ENCODE results near the gene IKZF5.
A peak's percentile ranks its signal among the peaks of the same experiment; 100 is the strongest.

Gene IKZF5

DNA sequence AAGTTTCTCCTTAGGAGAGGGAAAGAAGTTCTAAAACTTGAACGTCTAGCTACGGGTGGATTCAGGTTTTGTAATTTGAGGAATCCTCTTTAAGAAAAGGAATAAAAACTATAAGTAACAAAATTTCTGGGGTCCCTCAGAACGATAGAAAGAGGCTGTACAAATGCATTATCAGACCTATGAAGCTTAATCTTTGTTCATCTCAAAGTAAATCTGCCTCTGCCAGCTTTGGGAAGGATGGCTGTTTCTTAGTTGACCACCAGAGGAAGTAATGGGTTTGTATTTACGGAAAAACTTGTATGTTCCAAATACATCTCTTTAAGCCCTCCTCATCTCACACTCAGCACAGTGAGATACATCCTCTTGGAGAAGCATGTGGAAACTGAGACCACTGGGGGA lies 27.5 kb downstream of the IKZF5 start:
- peak; percentile 16 for DNase-seq (ENCODE audit: low read depth, low spot score)

DNA sequence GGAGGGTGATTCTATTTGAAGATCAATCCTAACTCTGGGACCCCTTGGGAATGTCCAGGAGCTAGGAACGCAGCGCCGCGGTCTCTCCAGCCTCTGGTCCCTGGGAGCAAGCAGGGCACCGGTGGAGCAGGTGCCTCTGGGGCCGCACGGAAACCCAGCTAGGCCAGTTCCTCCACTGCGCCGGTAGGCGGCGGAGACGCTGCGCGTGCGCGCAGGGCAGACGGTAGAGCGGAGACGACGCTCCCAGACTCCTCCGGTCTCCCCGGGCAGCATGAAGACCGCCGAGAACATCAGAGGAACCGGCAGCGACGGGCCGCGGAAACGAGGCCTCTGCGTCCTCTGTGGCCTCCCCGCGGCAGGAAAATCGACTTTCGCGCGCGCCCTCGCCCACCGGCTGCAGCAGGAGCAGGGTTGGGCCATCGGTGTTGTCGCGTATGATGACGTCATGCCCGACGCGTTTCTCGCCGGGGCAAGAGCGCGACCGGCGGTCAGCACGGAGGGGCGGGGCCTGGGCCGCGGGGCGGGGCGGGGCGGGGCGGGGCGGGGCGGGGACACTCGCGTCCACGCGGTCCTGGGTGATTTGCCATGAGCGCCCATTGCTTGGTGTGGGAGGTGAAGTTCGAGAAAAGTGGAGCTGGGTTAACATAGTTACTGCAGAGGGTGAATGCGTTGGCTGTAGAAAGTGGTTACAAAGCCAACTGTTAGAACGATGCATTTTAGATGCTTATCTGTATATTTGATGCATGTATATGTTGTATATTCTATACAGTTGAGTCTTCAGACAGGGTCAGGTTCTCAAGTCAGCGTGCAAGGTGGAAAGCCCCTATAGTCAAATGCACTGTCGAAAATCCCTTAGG lies 28.2 kb downstream of the IKZF5 start, which contains the start of gene PSTK:
TSS of gene PSTK (plus strand) at position 193 of the 857 bp plus-strand sequence. CDS start at position 272, 79 bp downstream.
- DNase-seq (ENCODE audit: low read depth, low spot score), result peak; percentile 96

DNA sequence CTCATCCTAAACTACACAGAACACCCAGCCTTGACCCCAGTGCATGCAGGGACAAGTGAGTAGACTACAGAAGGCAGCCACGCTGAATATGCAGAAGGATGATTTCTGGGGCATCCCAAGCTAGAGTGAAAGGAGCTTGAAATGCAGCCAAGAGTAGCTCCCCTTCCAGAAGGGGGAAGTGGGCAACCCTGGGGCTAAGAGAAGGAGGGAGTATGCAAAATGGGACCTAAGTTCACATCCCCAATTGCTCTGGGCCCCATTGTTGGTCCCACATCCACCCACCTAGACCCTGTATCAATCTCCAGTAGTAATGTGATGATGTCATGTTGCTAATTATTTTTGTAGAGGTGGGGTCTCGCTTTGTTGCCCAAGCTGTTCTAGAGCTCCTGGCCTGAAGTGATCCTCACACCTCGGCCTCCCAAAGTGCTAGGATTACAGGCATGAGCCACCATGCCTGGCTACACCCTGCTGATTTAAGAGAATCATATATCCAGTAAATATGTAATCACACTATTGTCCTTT lies 34.0 kb downstream of the IKZF5 start:
- DNase-seq (ENCODE audit: low read depth, low spot score), result no peak

DNA sequence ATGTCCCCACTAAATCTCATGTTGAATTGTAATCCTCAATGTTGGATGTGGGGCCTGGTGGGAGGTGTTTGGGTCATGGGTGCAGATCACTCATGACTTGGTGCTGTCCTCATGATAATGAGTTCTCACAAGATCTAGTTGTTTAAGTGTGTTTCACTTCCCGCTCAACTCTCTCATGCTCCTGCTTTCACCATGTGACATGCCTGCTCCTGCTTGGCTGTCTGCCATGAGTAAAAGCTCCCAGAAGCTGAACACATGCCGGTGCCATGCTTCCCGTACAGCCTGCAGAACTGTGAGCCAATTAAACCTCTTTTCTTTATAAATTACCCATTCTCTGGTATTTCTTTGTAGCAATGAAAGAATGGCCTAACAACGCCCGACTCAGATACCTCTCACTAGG lies 34.6 kb downstream of the IKZF5 start:
- DNase-seq (ENCODE audit: low read depth, low spot score), result no peak

DNA sequence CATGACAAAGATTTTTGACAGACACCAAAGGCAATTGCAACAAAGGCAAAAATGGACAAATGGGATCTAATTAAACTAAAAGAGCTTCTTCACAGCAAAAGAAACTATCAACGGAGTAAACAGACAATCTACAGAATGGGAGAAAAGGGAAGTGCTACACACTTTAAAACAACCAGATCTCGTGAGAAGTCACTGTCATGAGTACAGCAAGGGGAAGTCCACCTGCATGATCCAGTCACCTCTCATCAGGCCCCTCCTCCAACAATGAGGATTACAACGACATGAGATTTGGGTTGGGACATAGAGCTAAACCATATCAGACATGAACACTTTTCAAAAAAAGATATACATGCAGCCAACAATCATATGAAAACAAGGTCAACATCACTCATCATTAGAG lies 39.9 kb downstream of the IKZF5 start:
- no peak for DNase-seq (ENCODE audit: low read depth, low spot score)

DNA sequence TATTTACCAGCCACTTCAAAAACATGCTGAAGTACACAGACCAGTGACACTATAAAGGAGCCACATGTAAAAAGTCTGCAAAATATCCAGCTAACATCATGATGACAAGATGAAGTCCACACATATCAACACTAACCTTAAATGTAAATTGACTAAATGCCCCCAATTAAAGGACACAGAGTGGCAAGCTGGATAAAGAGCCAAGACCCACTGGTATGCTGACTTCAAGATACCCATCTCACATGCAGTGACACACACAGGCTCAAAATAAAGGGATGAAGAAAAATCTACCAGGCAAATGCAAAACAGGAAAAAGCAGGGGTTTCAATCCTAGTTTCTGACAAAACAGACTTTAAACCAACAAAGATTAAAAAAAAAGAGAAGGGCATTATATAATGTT lies 41.7 kb downstream of the IKZF5 start:
- no peak for DNase-seq (ENCODE audit: low read depth, low spot score)

DNA sequence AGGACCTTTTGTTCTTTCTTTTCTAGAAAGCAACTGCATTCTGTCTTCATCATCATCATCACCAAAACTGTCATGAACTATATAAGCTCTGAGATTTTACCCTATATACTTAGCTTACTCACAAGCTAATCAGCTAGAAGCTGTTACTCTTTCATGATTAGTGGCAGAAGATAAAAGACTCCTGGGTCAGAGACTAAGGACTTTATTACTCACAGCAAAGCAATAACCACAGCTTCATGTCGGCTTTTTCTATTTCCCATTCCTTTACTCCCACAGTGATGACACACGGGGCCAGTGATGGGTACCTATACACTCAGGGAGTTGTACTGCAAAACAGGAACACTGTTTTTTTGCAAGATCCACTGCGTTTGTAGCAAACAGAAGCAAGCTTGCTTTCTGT lies 46.2 kb downstream of the IKZF5 start:
- DNase-seq (ENCODE audit: low read depth, low spot score), result no peak

DNA sequence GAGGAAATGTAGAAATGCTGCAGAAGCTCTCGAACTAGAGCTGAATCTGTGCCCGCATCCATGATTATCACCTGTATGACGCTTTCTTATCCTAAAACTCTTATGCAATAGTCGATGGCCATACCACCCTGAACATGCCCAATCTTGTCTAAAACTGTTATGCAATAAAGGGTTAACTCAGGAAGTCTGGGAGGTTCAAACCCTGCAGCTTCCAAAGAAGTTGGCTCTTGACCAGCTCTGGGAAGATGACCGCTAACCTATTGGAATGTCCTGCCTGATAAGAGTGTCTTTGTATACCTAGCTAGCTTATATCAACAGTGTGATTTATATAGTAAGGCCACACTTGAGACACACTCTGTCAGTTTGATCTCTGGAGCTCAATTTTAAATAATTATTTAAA lies 51.1 kb downstream of the IKZF5 start:
- no peak for DNase-seq (ENCODE audit: low read depth, low spot score)

DNA sequence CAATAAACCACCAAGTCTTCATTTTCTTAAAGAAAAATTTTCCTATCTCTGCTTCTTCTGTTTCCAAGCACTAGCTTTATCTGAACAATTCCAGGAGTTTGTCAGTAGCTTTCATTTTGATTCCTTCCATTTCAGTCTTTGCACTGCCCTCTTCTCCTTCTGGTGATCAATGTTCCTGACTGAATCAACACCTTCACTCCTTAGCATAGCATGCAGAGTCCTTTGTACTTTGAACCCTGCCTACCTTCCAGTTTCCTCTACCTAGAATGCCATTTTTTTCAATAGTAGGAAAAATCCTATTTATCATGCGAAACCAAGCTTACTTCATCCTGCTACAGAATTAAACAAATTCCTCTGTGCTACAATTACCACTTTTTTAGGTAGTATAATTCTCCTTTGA lies 52.7 kb downstream of the IKZF5 start:
- no peak for DNase-seq (ENCODE audit: low read depth, low spot score)

DNA sequence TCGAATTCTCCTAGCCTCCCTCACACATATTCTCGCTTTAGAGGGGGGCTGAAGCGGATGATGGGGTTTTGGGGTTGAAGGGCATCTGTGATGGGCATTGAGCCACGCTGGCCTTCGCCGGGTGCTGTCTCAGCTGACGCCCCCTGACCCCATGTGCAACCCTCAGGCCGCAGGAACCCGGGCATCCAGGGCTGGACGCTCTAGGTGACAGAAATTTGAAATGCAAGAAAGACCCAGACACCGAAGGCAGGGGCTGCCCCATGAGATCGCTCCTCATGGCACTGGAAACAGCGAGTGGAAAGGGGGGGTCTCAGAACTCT lies 53.9 kb downstream of the IKZF5 start:
- DNase-seq (ENCODE audit: low read depth, low spot score), result no peak

DNA sequence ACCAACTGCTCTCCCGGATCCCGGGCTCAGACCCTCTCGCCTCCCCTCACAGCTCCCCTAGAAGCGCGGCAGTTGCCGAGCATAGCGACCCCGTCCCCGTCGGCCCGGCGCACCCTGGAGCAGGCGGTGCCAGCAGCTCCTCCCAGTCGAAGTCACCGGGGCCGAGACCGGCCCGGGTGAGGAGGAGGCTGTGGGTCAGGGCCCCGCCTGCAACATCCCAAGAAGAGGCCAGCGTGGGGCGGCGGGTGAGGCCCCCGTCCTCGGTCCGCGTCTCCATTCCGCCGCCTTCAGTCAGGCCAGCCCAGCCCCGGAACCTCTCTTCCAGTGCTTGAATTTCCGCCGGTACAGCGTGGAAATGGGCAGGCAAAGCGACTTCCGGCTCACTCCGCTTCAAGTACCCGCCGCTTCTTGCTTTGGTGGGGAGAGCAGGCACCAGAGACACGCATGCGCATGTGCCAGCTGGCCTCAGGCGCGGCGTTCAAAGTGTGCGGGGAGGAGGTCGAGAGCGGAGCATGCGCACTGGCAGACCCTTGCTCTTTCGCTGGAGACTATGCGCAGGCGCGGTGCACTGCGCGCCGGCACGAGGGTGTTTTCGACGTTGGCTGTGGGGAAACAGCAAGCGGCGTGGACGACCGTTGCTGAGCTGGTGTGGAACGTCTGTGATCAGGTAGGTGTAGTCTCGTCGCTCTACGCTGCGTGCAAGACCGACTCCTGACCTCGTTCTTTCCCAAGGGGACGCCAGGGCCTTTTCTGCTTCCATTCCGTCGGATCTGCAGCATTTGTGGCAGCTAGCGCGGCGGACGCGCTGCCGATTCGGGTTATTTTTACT lies 54.5 kb downstream of the IKZF5 start, which contains the start of gene C10orf88:
TSS of gene C10orf88 (minus strand) at position 326 of the 829 bp plus-strand sequence. CDS start at position 277, 49 bp downstream.
- DNase-seq (ENCODE audit: low read depth, low spot score), result peak; percentile 99

DNA sequence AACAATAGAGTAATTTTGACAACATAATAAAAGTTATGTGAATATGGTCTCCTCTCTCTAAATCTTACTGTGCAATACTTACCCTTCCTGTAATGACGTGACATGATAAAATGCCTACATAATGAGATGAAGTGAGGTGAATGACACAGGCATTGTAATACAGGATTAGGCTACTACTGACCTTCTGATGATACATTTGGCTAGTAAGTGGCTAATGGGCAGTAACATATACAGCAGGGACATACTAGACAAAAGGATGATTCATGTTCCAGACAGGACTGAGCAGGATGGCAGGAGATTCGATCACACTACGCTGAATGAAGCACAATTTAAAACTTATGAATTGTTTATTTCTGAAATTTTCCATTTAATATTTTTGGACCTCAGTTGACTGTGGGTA lies 59.3 kb downstream of the IKZF5 start:
- no peak for DNase-seq (ENCODE audit: low read depth, low spot score)

Measured in ELF-1 (cell line).